ENCODE results near the gene NLRP12.

DNA sequence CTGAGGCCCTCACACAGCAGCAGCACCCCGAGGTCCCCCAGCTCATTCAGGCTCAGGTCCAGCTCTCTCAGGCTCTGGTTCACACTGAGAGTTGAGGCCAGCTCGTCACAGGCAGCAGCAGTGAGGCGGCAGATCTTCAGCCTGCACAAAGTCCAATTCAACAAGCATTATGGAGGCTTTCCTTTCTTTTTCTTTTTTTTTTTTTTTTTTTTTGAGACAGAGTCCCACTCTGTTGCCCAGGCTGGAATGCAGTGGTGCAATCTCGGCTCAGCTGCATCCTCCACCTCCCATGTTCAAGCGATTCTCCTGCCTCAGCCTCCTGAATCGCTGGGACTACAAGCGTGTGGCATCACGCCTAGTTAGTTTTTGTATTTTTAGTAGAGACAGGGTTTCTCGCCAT lies 22.9 kb downstream of the NLRP12 start:
- no peak for TF ChIP-seq CTCF (IDR thresholded peaks at IDR 0.05; ENCODE audit: insufficient read depth, low read length, poor library complexity, severe bottlenecking)
- TF ChIP-seq EZH2phosphoT487 (conservative IDR thresholded peaks at IDR 0.05; ENCODE audit: low read length): no peak
